ENCODE results near the gene ROR1.
A peak's percentile ranks its signal among the peaks of the same experiment; 100 is the strongest.

Gene ROR1

GRCh38 chr1:64038965-64039364 lies 265.1 kb downstream of the ROR1 start:
- no peak for DNase-seq

- DNase-seq: peak; percentile 2
Observed at GRCh38 chr1:64039390-64039926, 265.6 kb downstream of the ROR1 start.

- DNase-seq: no peak
Observed at GRCh38 chr1:64041371-64042131, 267.7 kb downstream of the ROR1 start.

- no peak for DNase-seq
Observed at GRCh38 chr1:64042331-64043100, 268.7 kb downstream of the ROR1 start.

GRCh38 chr1:64043288-64043687 lies 269.5 kb downstream of the ROR1 start:
- DNase-seq: no peak

GRCh38 chr1:64043976-64044375 lies 270.2 kb downstream of the ROR1 start:
- no peak for DNase-seq

GRCh38 chr1:64046243-64046642 lies 272.4 kb downstream of the ROR1 start:
- no peak for DNase-seq

- DNase-seq: no peak
Observed at GRCh38 chr1:64046891-64047290, 273.1 kb downstream of the ROR1 start.

- DNase-seq: no peak
Observed at GRCh38 chr1:64047549-64047996, 273.8 kb downstream of the ROR1 start.

- no peak for DNase-seq
Observed at GRCh38 chr1:64049900-64050540, 276.2 kb downstream of the ROR1 start.

- DNase-seq: no peak
Observed at GRCh38 chr1:64050601-64051000, 276.8 kb downstream of the ROR1 start.

- DNase-seq: no peak
Observed at GRCh38 chr1:64051796-64052195, 278.0 kb downstream of the ROR1 start.

GRCh38 chr1:64052777-64053176 lies 279.0 kb downstream of the ROR1 start:
- DNase-seq: no peak

GRCh38 chr1:64055310-64055709 lies 281.5 kb downstream of the ROR1 start:
- no peak for DNase-seq

GRCh38 chr1:64059556-64059955 lies 285.7 kb downstream of the ROR1 start:
- no peak for DNase-seq

GRCh38 chr1:64060611-64061302 lies 286.9 kb downstream of the ROR1 start:
- no peak for DNase-seq

- DNase-seq: no peak
Observed at GRCh38 chr1:64061430-64062104, 287.8 kb downstream of the ROR1 start.

- DNase-seq: no peak
Observed at GRCh38 chr1:64062529-64062928, 288.7 kb downstream of the ROR1 start.

GRCh38 chr1:64062941-64063581 lies 289.2 kb downstream of the ROR1 start:
- no peak for DNase-seq

- no peak for DNase-seq
Observed at GRCh38 chr1:64065571-64065970, 291.8 kb downstream of the ROR1 start.

- no peak for DNase-seq
Observed at GRCh38 chr1:64072089-64072793, 298.4 kb downstream of the ROR1 start.
